CD8-positive, alpha-beta memory T cell (primary cell): ENCODE data around the gene USP54. TPM values are rescaled to one million over a fixed set of nuclear protein-coding genes. Genes with fewer than 3 reads are reported as not detected.

Experiments used
- CTCF ChIA-PET: fragments of 350-600 bp; sonication (Branson Sonifier 250); formaldehyde crosslinking; loops from one replicate; lab custom pipeline; 2021; ENCODE audit warnings: antibody characterized with exemption; lab: Charles Lee
- POLR2A ChIA-PET: fragments of 350-600 bp; sonication (Branson Sonifier 250); formaldehyde crosslinking; loops from one replicate; lab custom pipeline; 2021; ENCODE audit warnings: antibody characterized with exemption; lab: Charles Lee
- DNase-seq, 5 donors: peaks; one replicate each; pipeline versions ENCODE4 v3.0.0 to v3.0.0-alpha.2; 2020 to 2022; ENCODE audit warnings: mixed read lengths in 1 of 5
- H3K27ac ChIP-seq: one replicate; pipeline ENCODE4 v1.7.0; 2013; ENCODE audit warnings: low read depth, mild to moderate bottlenecking, low read length, moderate library complexity
- H3K27me3 ChIP-seq: 2 replicates; pipeline ENCODE4 v1.7.0; 2013; ENCODE audit warnings: low read length, mild to moderate bottlenecking; ENCODE audit not compliant: insufficient read depth, poor library complexity, severe bottlenecking
- H3K36me3 ChIP-seq: 2 replicates; pipeline ENCODE4 v1.7.0; 2013; ENCODE audit warnings: mild to moderate bottlenecking, low read length, moderate library complexity; ENCODE audit not compliant: insufficient read depth
- H3K4me1 ChIP-seq: 2 replicates; pipeline ENCODE4 v1.7.0; 2013; ENCODE audit warnings: mild to moderate bottlenecking, low read length, moderate library complexity; ENCODE audit not compliant: insufficient read depth
- H3K4me3 ChIP-seq: 2 replicates; pipeline ENCODE4 v1.7.0; 2013; ENCODE audit warnings: mild to moderate bottlenecking, low read length
- H3K9me3 ChIP-seq: 2 replicates; pipeline ENCODE4 v1.7.0; 2013; ENCODE audit warnings: mild to moderate bottlenecking, low read length
- H3K27ac Mint-ChIP-seq, 8 donors: one replicate each; pipeline ENCODE4 v1.8.0; 2020 to 2021; ENCODE audit warnings: mixed read lengths in 8 of 8, mild to moderate bottlenecking in 6 of 8, inconsistent platforms in 3 of 8, moderate library complexity in 3 of 8
- H3K27me3 Mint-ChIP-seq, 2 donors: one replicate each; pipeline ENCODE4 v1.8.0; 2020 to 2021; ENCODE audit warnings: mixed read lengths in 2 of 2, mild to moderate bottlenecking in 1 of 2, moderate library complexity in 1 of 2
- H3K36me3 Mint-ChIP-seq, 3 donors: one replicate each; pipeline ENCODE4 v1.8.0; 2020 to 2021; ENCODE audit warnings: mixed read lengths in 3 of 3, inconsistent platforms in 1 of 3, mild to moderate bottlenecking in 1 of 3
- H3K4me1 Mint-ChIP-seq, 3 donors: one replicate each; pipeline ENCODE4 v1.8.0; 2020 to 2021; ENCODE audit warnings: mixed read lengths in 3 of 3, inconsistent platforms in 1 of 3, mild to moderate bottlenecking in 1 of 3
- H3K4me3 Mint-ChIP-seq, 7 donors: one replicate each; pipeline ENCODE4 v1.8.0; 2020 to 2021; ENCODE audit warnings: mixed read lengths in 7 of 7, mild to moderate bottlenecking in 6 of 7, moderate library complexity in 4 of 7, inconsistent platforms in 2 of 7
- H3K9me3 Mint-ChIP-seq, 5 donors: one replicate each; pipeline ENCODE4 v1.8.0; 2020 to 2022; ENCODE audit warnings: mixed read lengths in 5 of 5, mild to moderate bottlenecking in 3 of 5, moderate library complexity in 2 of 5, inconsistent platforms in 1 of 5
- polyA plus RNA-seq: library from polyadenylated mRNA; unstranded; fragments of 300-500 nt; fragmentation: Illumina TruSeq; gene quantifications from one replicate; pipeline ENCODE4 v1.2.3, GENCODE V29; 2021
- total RNA-seq, 2 experiments: library from RNA; stranded (reverse); gene quantifications; one replicate each; pipeline ENCODE4 v1.2.3, GENCODE V29; 2021

Gene USP54
- total and polyA plus RNA-seq, 3 experiments from 2014 or later = 1.5 to 11.9 (median 10.5) TPM

DNA sequence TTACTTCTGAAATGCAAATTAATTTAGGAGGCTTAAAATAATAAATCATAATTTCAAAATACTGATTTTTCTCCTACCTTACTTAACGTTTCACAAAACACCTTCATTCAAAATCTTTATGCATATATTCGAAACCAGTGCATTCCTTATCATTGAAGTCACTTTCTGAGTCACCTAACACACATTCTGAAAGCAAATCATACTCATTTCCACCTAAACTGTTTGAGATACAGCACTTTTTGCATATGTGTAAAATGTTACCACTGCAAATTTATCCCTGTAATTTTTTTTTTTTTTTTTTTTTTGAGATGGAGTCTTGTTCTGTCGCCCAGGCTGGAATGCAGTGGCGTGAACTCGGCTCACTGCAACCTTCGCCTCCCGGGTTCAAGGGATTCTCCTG is 111.0 kb downstream of the USP54 start:
- CTCF ChIA-PET = interaction anchor here (0.7 kb wide), 1 partner anchor 137 kb away, joined by 3 read pairs; no protein-coding TSS in a partner anchor

DNA sequence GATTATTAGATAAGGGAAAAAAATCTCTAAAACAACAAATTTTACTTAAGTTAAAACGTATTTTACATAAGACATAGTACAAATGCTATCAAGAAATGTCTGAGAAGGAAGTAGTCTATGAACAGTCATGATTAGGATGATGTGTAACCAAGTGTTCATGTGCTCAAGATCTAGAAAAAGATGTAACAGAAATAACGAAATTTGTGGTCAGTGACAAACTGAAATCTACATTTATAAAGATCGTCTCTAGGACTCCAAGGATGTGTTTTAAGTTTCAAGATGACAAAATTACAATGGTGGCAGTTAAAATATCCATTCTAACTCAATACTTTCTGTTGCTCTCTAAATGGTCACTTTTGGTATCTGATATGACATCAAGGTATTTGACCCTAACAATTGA is 112.5 kb downstream of the USP54 start:
- H3K27ac Mint-ChIP-seq = peak overlapping the region in 6 of 8 donors; percentile 10 to 73 (median 72)
- peak overlapping the region in 1 of 7 donors; percentile 32 for H3K4me3 Mint-ChIP-seq
- ChIA-PET CTCF (interaction anchor here (0.8 kb wide), 1 partner anchor 17 kb away, joined by 3 read pairs; no protein-coding TSS in a partner anchor), POLR2A (interaction anchor here (0.6 to 2.6 kb wide), 2 partner anchors 17 to 326 kb away, joined by 3 to 16 read pairs; partner anchors contain the start of gene PPP3CB)
- Histone ChIP-seq H3K36me3 (peaks cover 13% of the 10 kb centered on the region), H3K4me3 (no peak overlapping the region), H3K9me3 (no peaks in the 10 kb centered on the region), H3K27me3 (no peaks in the 10 kb centered on the region), H3K4me1 (no peaks in the 10 kb centered on the region), H3K27ac (no peak overlapping the region)
- no peaks in the 10 kb centered on the region for H3K27me3 Mint-ChIP-seq
- H3K9me3 Mint-ChIP-seq = no peaks in the 10 kb centered on the region
- peaks cover 5 to 52% (median 14%) of the 10 kb centered on the region in 3 donors for H3K36me3 Mint-ChIP-seq
- no peak for DNase-seq
- peaks cover 24 to 47% (median 44%) of the 10 kb centered on the region in 3 donors for H3K4me1 Mint-ChIP-seq

More for the DNA sequence above, 111.0 kb downstream of the USP54 start:
- Histone ChIP-seq H3K27ac (no peak overlapping the region), H3K9me3 (no peaks in the 10 kb centered on the region), H3K27me3 (no peaks in the 10 kb centered on the region), H3K4me1 (no peaks in the 10 kb centered on the region), H3K36me3 (peaks cover 13% of the 10 kb centered on the region), H3K4me3 (no peak overlapping the region)
- no peaks in the 10 kb centered on the region for H3K27me3 Mint-ChIP-seq
- peak overlapping the region in 3 of 7 donors; percentile 1 to 61 (median 56) for H3K4me3 Mint-ChIP-seq
- no peak for DNase-seq
- H3K4me1 Mint-ChIP-seq = peaks cover 24 to 52% (median 44%) of the 10 kb centered on the region in 3 donors
- peak overlapping the region in 4 of 8 donors; percentile 9 to 73 (median 32) for H3K27ac Mint-ChIP-seq
- POLR2A ChIA-PET = interaction anchor here (0.6 to 2.6 kb wide), 2 partner anchors 15 to 58 kb away, joined by 4 to 16 read pairs; partner anchors contain the start of gene PPP3CB
- H3K36me3 Mint-ChIP-seq = peaks cover 1 to 50% (median 11%) of the 10 kb centered on the region in 3 donors
- H3K9me3 Mint-ChIP-seq = no peaks in the 10 kb centered on the region

DNA sequence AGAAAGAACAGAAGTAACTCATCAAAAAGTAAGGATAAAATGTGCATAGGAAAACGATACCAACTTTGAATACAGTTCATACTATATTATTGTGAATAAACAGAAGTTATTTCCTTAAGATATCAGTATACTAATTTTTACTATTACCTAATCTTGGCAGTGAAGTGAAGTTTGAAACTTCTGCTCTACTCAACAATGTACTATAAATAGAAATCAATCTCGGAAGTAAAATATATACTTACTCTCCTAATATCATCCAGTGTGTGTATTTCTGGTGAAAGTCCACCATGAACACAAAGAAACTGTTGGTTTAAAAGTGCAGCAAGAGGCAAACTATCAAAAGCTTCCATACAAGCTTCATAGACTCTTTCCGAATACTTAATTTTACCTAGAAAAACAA is 119.9 kb downstream of the USP54 start:
- Histone ChIP-seq H3K27me3 (no peaks in the 10 kb centered on the region), H3K27ac (no peak overlapping the region), H3K9me3 (no peaks in the 10 kb centered on the region), H3K4me3 (no peak overlapping the region), H3K4me1 (no peaks in the 10 kb centered on the region), H3K36me3 (peaks cover 9% of the 10 kb centered on the region)
- Mint-ChIP-seq H3K4me1 (peaks cover 5 to 17% (median 8%) of the 10 kb centered on the region in 3 donors), H3K36me3 (peaks cover 8 to 69% (median 27%) of the 10 kb centered on the region in 3 donors), H3K27ac (peak overlapping the region in 1 of 8 donors; percentile 37), H3K9me3 (no peaks in the 10 kb centered on the region), H3K27me3 (no peaks in the 10 kb centered on the region), H3K4me3 (no peak overlapping the region)
- DNase-seq = no peak
- ChIA-PET CTCF (no interaction called here), POLR2A (no interaction called here)

DNA sequence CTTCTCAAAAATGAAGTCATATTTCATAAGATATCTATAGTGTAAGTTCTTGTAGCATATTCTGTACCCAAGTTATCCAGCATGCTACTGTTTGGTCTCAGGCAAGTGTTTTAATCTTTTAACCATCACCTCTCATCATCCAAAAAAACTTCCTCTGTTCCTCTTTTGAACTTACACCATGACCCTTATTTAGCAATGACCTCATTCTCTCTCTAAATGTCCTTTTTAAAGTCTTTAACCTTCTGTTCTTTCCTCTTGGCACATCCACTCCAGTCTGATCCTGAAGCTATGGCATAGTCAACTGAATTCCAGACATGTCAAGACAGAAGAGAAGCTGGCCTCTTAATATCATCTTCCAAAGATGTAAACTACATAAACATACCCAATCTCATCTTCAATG is 121.6 kb downstream of the USP54 start:
- Mint-ChIP-seq H3K27me3 (no peaks in the 10 kb centered on the region), H3K9me3 (no peaks in the 10 kb centered on the region), H3K27ac (peak overlapping the region in 2 of 8 donors; percentile 22 to 81), H3K4me1 (peaks cover 5 to 17% (median 8%) of the 10 kb centered on the region in 3 donors), H3K4me3 (no peak overlapping the region), H3K36me3 (peaks cover 3 to 72% (median 26%) of the 10 kb centered on the region in 3 donors)
- no peaks in the 10 kb centered on the region for H3K27me3 ChIP-seq
- POLR2A ChIA-PET = no interaction called here
- H3K27ac ChIP-seq = no peak overlapping the region
- H3K4me3 ChIP-seq = no peak overlapping the region
- H3K9me3 ChIP-seq = no peaks in the 10 kb centered on the region
- H3K4me1 ChIP-seq = no peaks in the 10 kb centered on the region
- peaks cover 9% of the 10 kb centered on the region for H3K36me3 ChIP-seq
- DNase-seq = no peak
- CTCF ChIA-PET = no interaction called here

DNA sequence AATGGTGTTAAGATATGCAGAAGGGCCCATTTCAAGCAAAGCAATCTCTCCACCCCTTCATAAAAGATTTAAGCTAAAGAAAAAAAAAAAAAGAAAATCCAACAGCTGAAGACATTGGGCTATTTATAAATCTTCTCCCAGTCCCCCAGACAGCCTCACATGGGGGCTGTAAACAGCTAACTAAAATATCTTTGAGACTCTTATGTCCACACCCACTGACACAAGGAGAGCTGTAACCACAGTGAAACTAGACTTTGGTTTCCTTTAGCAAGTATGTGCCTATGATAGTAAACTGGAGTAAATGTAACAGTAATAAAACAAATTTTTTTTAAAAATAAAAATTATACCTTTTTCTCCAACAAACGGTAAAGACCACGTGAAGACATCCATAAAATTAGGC is 123.9 kb downstream of the USP54 start:
- CTCF ChIA-PET = no interaction called here
- Histone ChIP-seq H3K27me3 (no peaks in the 10 kb centered on the region), H3K27ac (no peak overlapping the region), H3K4me1 (no peaks in the 10 kb centered on the region), H3K9me3 (no peaks in the 10 kb centered on the region), H3K4me3 (no peak overlapping the region), H3K36me3 (peaks cover 9% of the 10 kb centered on the region)
- Mint-ChIP-seq H3K27me3 (no peaks in the 10 kb centered on the region), H3K4me1 (peaks cover 5 to 17% (median 8%) of the 10 kb centered on the region in 3 donors), H3K9me3 (no peaks in the 10 kb centered on the region), H3K4me3 (no peak overlapping the region), H3K36me3 (peaks cover 0 to 70% (median 31%) of the 10 kb centered on the region in 3 donors), H3K27ac (peak overlapping the region in 3 of 8 donors; percentile 27 to 47 (median 43))
- POLR2A ChIA-PET = no interaction called here
- no peak for DNase-seq

DNA sequence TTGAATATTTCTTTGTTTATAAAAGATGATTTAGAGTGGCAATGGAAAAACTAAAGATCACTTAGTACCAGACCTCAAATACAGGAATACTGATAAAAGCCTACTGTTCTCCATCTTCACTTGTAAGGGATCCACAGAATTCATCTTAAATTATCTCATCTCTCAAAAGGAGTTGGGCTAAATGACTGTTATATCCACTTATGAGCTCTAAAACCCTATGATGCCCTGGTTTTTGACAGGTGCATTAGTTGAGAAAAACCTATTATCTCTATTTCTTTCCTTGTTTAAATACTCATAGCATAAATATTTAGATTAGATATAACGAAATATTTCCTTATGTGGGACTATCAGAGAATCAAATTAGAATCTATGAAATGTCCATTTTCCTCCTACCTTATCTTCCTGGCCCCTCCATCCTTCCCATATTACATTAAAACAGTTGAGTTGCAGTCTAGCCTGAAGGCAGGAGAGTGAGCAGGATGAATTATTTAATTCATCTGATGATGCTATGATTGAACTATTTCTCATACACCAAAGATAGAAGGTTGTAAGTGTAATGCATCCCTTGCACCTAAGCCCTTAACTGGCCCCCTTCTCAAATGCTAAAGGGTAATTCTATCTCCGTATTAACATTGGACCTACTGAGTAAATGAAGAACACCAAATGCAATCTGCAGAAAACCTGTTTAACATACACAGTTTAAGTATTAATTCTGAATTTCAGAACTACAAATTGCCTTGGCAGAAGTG is 125.0 kb downstream of the USP54 start:
- Mint-ChIP-seq H3K36me3 (peaks cover 0 to 68% (median 24%) of the 10 kb centered on the region in 3 donors), H3K4me1 (peaks cover 5 to 17% (median 8%) of the 10 kb centered on the region in 3 donors), H3K4me3 (no peak overlapping the region), H3K27me3 (no peaks in the 10 kb centered on the region), H3K27ac (peak overlapping the region in 2 of 8 donors; percentile 14 to 56), H3K9me3 (no peaks in the 10 kb centered on the region)
- no peaks in the 10 kb centered on the region for H3K27me3 ChIP-seq
- no peak for DNase-seq
- H3K4me1 ChIP-seq = no peaks in the 10 kb centered on the region
- peaks cover 9% of the 10 kb centered on the region for H3K36me3 ChIP-seq
- CTCF ChIA-PET = interaction anchor here (0.6 kb wide), 1 partner anchor 268 kb away, joined by 6 read pairs; no protein-coding TSS in a partner anchor
- no peak overlapping the region for H3K4me3 ChIP-seq
- POLR2A ChIA-PET = no interaction called here
- no peak overlapping the region for H3K27ac ChIP-seq
- no peaks in the 10 kb centered on the region for H3K9me3 ChIP-seq

DNA sequence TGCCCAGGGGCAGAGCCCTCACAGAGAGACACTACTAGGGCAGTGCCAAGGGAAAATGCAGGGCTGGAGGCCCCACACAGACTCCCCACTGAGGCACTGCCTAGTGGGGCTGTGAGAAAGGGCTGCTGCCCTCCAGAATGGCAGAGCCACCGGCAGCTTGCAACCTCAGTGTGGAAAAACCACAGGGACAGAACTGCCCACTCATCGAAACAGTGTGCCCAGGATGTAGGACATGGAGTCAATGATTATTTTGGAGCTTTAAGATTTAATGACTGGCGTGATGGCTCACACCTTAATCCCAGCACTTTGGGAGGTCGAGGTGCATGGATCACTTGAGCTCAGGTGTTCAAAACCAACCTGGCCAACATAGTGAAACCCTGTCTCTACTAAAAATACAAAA is 130.2 kb downstream of the USP54 start:
- ChIA-PET POLR2A (no interaction called here), CTCF (no interaction called here)
- H3K4me3 ChIP-seq = no peak overlapping the region
- peaks cover 3 to 44% (median 22%) of the 10 kb centered on the region in 3 donors for H3K36me3 Mint-ChIP-seq
- no peaks in the 10 kb centered on the region for H3K9me3 ChIP-seq
- H3K27me3 ChIP-seq = no peaks in the 10 kb centered on the region
- peak overlapping the region in 4 of 8 donors; percentile 4 to 92 (median 35) for H3K27ac Mint-ChIP-seq
- H3K4me1 ChIP-seq = no peaks in the 10 kb centered on the region
- DNase-seq = no peak
- H3K4me3 Mint-ChIP-seq = no peak overlapping the region
- no peaks in the 10 kb centered on the region for H3K27me3 Mint-ChIP-seq
- H3K4me1 Mint-ChIP-seq = peaks cover 0 to 4% (median 4%) of the 10 kb centered on the region in 3 donors
- H3K9me3 Mint-ChIP-seq = no peaks in the 10 kb centered on the region
- H3K27ac ChIP-seq = no peak overlapping the region
- H3K36me3 ChIP-seq = peaks cover 3% of the 10 kb centered on the region
